Right lobe of liver (tissue), 6 donors: ENCODE results near the gene POC1B. TPM values are rescaled to one million over a fixed set of nuclear protein-coding genes. Genes with fewer than 3 reads are reported as not detected.

Source experiments
- ATAC-seq, 4 donors: fragments of 200-7000 bp; cut with Tn5 transposase; one replicate each; pipeline ENCODE4 v1.9.1; 2020; ENCODE audit warnings: mild to moderate bottlenecking in 4 of 4, moderate library complexity in 4 of 4
- DNase-seq, 3 donors: peaks; one replicate each; pipeline ENCODE4 v3.0.0-alpha.2; 2020
- H3K27ac ChIP-seq, 3 donors: fragments of 200-600 bp; one replicate each; pipeline ENCODE4 v1.8.0; 2022
- H3K27me3 ChIP-seq, 2 donors: fragments of 200-600 bp; one replicate each; pipeline ENCODE4 v1.8.0; 2022
- H3K36me3 ChIP-seq, 4 donors: fragments of 200-600 bp; sonication (generic) in 1 of 4; one replicate each; pipeline versions ENCODE4 v1.5.1 to v1.8.0; 2017 to 2022; ENCODE audit warnings: control low read depth in 1 of 4
- H3K4me1 ChIP-seq, 4 donors: fragments of 200-600 bp; sonication (generic) in 1 of 4; one replicate each; pipeline versions ENCODE4 v1.5.1 to v1.8.0; 2017 to 2022; ENCODE audit warnings: control low read depth in 1 of 4
- H3K4me3 ChIP-seq, 3 donors: fragments of 200-600 bp; one replicate each; pipeline ENCODE4 v1.8.0; 2022
- H3K9me3 ChIP-seq, 4 donors: fragments of 200-600 bp; sonication (generic) in 1 of 4; one replicate each; pipeline versions ENCODE4 v1.5.1 to v1.8.0; 2017 to 2022; ENCODE audit warnings: control low read depth in 1 of 4
- POLR2A ChIP-seq: fragments of 450-650 bp; IDR thresholded peaks from one replicate; pipeline ENCODE4 v1.6.1; 2017; ENCODE audit warnings: antibody characterized with exemption, mild to moderate bottlenecking
- WGBS: methylation state at CpG from one replicate; pipeline ENCODE4 v1.1.6; 2018; ENCODE audit warnings: low coverage, low lambda C conversion rate; ENCODE audit not compliant: insufficient coverage; ENCODE audit errors: missing lambda C conversion rate; 5-methylcytosine and 5-hydroxymethylcytosine counted together
- intact Hi-C, 2 donors: fragments of 100-400 bp; cut with DNase I; formaldehyde crosslinking; loops; one replicate each; pipeline versions ENCODE4 v1.11.2 to v1.14.1; 2022
- total RNA-seq, 6 experiments: library from RNA; depleted of rRNA in 2 of 6; stranded (reverse); fragments of >200 nt in 2 of 6; fragmentation: NEBNext Ultra II Directional in 3 of 6; extraction: Animal tissue kit (Norgen Biotek cat#: 25700) in 3 of 6; gene quantifications; one replicate each; pipeline versions ENCODE4 v1.1.0 to v1.2.4, GENCODE V29; 2016 to 2023
- TF ChIP-seq, protein P1 (sequence below), 4 donors: fragments of 200-600 bp in 3 of 4; fragments of 450-650 bp in 1 of 4; IDR thresholded peaks; one replicate each; pipeline versions ENCODE4 v1.5.1 to v1.8.0; 2016 to 2022; ENCODE audit warnings: antibody characterized with exemption in 4 of 4, mild to moderate bottlenecking in 2 of 4
- donor health status: DM: no; HTN: yes; CAD: no.
- donor health status: DM: no; HTN: no; CAD: no.
- donor health status: DM: no; HTN: no; CAD: no.
- donor health status: DM: no; HTN: yes; CAD: no.
- donor health status: DM: no; HTN: yes; CAD: no.

POC1B gene
- total RNA-seq, 6 experiments from 2014 or later: 5.3 to 14.5 (median 6.9) TPM

DNA sequence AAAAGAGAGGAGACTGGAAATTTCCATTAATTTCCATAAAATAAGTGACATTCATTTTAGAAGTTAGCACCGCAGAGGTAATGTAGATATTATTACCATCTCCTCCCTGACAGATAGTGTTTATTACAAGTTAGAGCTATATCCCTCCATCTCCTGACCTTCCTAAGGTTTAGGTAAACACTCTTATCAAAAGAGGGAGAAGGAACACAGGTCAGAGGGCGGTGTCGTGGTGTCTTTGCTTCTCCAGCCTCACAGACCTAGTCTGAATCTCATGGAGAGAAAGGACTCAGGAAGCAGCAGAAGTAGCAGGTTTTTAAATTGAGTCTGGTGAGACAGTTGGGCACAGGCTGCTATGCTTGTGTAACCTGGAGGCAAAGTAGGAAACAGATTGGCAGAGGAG, 11.5 kb upstream of the POC1B start:
- no peaks in the 10 kb centered on the region for H3K27me3 ChIP-seq
- H3K4me3 ChIP-seq: no peak overlapping the region
- WGBS: 50% methylated on average over 3 of the region's 3 CpGs
- ATAC-seq (no peak), DNase-seq (no peak)
- H3K27ac ChIP-seq: no peak overlapping the region
- no peaks in the 10 kb centered on the region for H3K9me3 ChIP-seq
- H3K4me1 ChIP-seq: no peaks in the 10 kb centered on the region
- intact Hi-C loops: no loop called here
- H3K36me3 ChIP-seq: no peaks in the 10 kb centered on the region
- TF ChIP-seq POLR2A: no peak
- TF ChIP-seq, protein P1, sequence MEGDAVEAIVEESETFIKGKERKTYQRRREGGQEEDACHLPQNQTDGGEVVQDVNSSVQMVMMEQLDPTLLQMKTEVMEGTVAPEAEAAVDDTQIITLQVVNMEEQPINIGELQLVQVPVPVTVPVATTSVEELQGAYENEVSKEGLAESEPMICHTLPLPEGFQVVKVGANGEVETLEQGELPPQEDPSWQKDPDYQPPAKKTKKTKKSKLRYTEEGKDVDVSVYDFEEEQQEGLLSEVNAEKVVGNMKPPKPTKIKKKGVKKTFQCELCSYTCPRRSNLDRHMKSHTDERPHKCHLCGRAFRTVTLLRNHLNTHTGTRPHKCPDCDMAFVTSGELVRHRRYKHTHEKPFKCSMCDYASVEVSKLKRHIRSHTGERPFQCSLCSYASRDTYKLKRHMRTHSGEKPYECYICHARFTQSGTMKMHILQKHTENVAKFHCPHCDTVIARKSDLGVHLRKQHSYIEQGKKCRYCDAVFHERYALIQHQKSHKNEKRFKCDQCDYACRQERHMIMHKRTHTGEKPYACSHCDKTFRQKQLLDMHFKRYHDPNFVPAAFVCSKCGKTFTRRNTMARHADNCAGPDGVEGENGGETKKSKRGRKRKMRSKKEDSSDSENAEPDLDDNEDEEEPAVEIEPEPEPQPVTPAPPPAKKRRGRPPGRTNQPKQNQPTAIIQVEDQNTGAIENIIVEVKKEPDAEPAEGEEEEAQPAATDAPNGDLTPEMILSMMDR (IDR thresholded peaks at IDR 0.05): no peak

DNA sequence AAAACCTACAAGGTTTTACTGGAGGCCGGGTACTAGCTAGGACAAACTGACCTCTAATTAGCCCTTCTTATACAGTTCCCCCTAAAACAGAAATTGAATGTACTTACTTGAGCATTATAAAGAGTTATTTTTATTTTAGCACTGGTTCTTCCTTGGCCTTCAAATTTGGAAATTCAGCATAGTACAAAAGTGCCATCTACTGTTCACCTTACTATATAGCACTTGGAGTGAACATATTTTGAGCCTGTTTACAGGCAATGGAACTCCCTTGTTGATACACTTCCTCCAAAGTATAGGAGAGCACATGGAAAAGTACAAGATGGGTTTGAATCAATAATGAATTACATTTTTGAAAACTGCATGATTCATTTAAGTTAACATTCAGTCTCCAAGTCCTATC, 3.9 kb upstream of the POC1B start:
- DNase-seq (no peak), ATAC-seq (peak; percentile 43 to 66 (median 58))
- no peak for TF ChIP-seq POLR2A
- TF ChIP-seq, protein P1 (IDR thresholded peaks at IDR 0.05): peak; percentile 72 to 83 (median 72)
- no peaks in the 10 kb centered on the region for H3K27me3 ChIP-seq
- intact Hi-C loops: loop anchor here in 1 of 2 donors (10.0 kb wide), 1 partner anchor 55 kb away; no protein-coding TSS in a partner anchor
- peaks cover 0 to 7% (median 3%) of the 10 kb centered on the region in 4 donors for H3K4me1 ChIP-seq
- H3K36me3 ChIP-seq: no peaks in the 10 kb centered on the region
- 42% methylated on average over 1 of the region's 1 CpG for WGBS
- H3K9me3 ChIP-seq: no peaks in the 10 kb centered on the region
- H3K27ac ChIP-seq: no peak overlapping the region
- no peak overlapping the region for H3K4me3 ChIP-seq

DNA sequence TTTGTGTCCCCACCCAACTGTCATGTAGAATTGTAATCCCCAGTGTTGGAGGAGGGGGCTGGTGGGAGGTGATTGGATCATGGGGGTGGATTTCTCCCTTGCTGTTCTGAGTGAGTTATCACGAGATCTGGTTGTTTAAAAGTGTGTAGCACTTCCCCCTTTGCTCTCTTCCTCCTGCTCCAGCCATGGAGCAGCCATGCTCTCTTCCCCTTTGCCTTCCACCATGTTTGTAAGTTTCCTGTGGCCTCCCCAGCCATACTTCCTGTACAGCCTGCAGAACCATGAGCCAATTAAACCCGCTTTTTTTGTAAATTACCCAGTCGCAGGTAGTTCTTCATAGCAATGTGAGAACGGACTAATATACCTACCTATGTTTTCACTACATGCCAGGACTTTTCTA, 2.6 kb upstream of the POC1B start:
- 61% methylated on average over 4 of the region's 4 CpGs for WGBS
- TF ChIP-seq POLR2A: no peak
- TF ChIP-seq, protein P1 (IDR thresholded peaks at IDR 0.05): no peak
- H3K4me1 ChIP-seq: peaks cover 0 to 12% (median 6%) of the 10 kb centered on the region in 4 donors
- H3K4me3 ChIP-seq: no peak overlapping the region
- H3K27ac ChIP-seq: no peak overlapping the region
- H3K27me3 ChIP-seq: no peaks in the 10 kb centered on the region
- ATAC-seq (no peak), DNase-seq (no peak)
- no peaks in the 10 kb centered on the region for H3K9me3 ChIP-seq
- H3K36me3 ChIP-seq: no peaks in the 10 kb centered on the region
- intact Hi-C loops: loop anchor here in 1 of 2 donors (10.0 kb wide), 1 partner anchor 54 kb away; no protein-coding TSS in a partner anchor

DNA sequence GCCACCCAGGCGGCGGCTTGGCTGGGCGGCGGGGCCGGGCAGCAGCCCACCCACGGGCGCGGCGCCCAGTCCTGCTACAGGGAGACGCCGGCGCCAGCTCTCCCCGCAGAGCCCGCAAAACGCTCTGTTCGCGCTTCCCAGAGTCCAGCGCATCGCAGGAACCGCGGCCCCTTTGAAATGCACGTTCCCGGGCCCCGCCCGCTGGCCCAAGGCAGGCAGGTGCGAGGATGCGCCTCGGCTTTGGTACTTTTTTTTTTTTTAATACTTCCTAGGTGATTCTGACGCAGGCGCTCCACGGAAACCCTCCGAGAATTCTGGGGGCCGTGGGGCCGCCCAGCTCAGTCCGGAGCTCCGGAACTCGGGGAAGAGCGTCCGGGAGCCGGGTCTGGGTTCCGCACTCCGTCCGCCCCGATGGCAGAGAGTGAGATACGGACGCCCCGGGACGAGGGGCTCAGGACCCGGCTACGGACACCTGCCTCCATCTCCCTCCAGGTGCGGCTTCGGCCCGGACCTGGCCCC, 483 bp downstream of the POC1B start:
- H3K9me3 ChIP-seq: no peaks in the 10 kb centered on the region
- H3K27ac ChIP-seq: peak overlapping the region; percentile 81 to 91 (median 82)
- peak; percentile 68 to 78 (median 71) for DNase-seq
- no peaks in the 10 kb centered on the region for H3K36me3 ChIP-seq
- peak; percentile 34 to 55 (median 44) for ATAC-seq
- H3K27me3 ChIP-seq: no peaks in the 10 kb centered on the region
- H3K4me3 ChIP-seq: peak overlapping the region; percentile 87 to 95 (median 89)
- no peak for TF ChIP-seq POLR2A
- TF ChIP-seq, protein P1 (IDR thresholded peaks at IDR 0.05): no peak
- intact Hi-C loops: loop anchor here in 1 of 2 donors (10.0 kb wide), 1 partner anchor 51 kb away; no protein-coding TSS in a partner anchor
- WGBS: 0% methylated on average over 10 of the region's 53 CpGs
- H3K4me1 ChIP-seq: peaks cover 0 to 31% (median 12%) of the 10 kb centered on the region in 4 donors
